GM21526 (cell line): Measurements from ENCODE around the gene YY1AP1.
"Not testable (repeated sequence)": the region's sequence is repeated elsewhere in the genome, so short reads cannot be mapped to it uniquely, and the experiment has no call there.

Experiments
- ATAC-seq: cut with Tn5 transposase; IDR thresholded peaks from one replicate; pipeline ENCODE4 v1.9.1; 2021; ENCODE audit warnings: moderate library complexity; ENCODE audit not compliant: unreplicated experiment, low FRiP score

Gene YY1AP1

GRCh38 chr1:155688324-155689080 lies at the start of gene YY1AP1:
Gene YY1AP1 (minus strand): TSS chr1:155688774. CDS start chr1:155680436, 8,338 bp downstream.
- ATAC-seq = peak; percentile 70

GRCh38 chr1:155729031-155729898 lies 40.7 kb upstream of the YY1AP1 start:
- ATAC-seq = no peak

- no peak for ATAC-seq
Observed at GRCh38 chr1:155725142-155725541, 36.6 kb upstream of the YY1AP1 start.

GRCh38 chr1:155719703-155720102 lies 31.1 kb upstream of the YY1AP1 start:
- ATAC-seq = no peak

GRCh38 chr1:155718524-155719115 lies 30.0 kb upstream of the YY1AP1 start:
- not testable (repeated sequence) for ATAC-seq

GRCh38 chr1:155717041-155717440 lies 28.5 kb upstream of the YY1AP1 start:
- peak; percentile 79 for ATAC-seq

- ATAC-seq = no peak
Observed at GRCh38 chr1:155715777-155716176, 27.2 kb upstream of the YY1AP1 start.

- ATAC-seq = not testable (repeated sequence)
Observed at GRCh38 chr1:155715056-155715455, 26.5 kb upstream of the YY1AP1 start.

GRCh38 chr1:155713075-155713474 lies 24.5 kb upstream of the YY1AP1 start:
- ATAC-seq = no peak

- ATAC-seq = not testable (repeated sequence)
Observed at GRCh38 chr1:155712636-155713035, 24.1 kb upstream of the YY1AP1 start.

GRCh38 chr1:155711457-155711856 lies 22.9 kb upstream of the YY1AP1 start:
- ATAC-seq = not testable (repeated sequence)

- ATAC-seq = no peak
Observed at GRCh38 chr1:155709391-155709790, 20.8 kb upstream of the YY1AP1 start.

GRCh38 chr1:155706139-155706538 lies 17.6 kb upstream of the YY1AP1 start:
- no peak for ATAC-seq

GRCh38 chr1:155704414-155704813 lies 15.8 kb upstream of the YY1AP1 start:
- not testable (repeated sequence) for ATAC-seq

- ATAC-seq = no peak
Observed at GRCh38 chr1:155703216-155703615, 14.6 kb upstream of the YY1AP1 start.

- ATAC-seq = not testable (repeated sequence)
Observed at GRCh38 chr1:155701675-155702074, 13.1 kb upstream of the YY1AP1 start.

- ATAC-seq = not testable (repeated sequence)
Observed at GRCh38 chr1:155699062-155699461, 10.5 kb upstream of the YY1AP1 start.

- ATAC-seq = no peak
Observed at GRCh38 chr1:155698382-155699038, 9.9 kb upstream of the YY1AP1 start.

- not testable (repeated sequence) for ATAC-seq
Observed at GRCh38 chr1:155697616-155698015, 9.0 kb upstream of the YY1AP1 start.

- ATAC-seq = no peak
Observed at GRCh38 chr1:155697046-155697445, 8.5 kb upstream of the YY1AP1 start.

- ATAC-seq = no peak
Observed at GRCh38 chr1:155696524-155696923, 8.0 kb upstream of the YY1AP1 start.
